K562 (cell line): Measurements from ENCODE around the gene IMMP2L. TPM values are rescaled to one million over a fixed set of nuclear protein-coding genes. Genes with fewer than 3 reads are reported as not detected.

Experiments used
- ATAC-seq: fragments of 200-7000 bp; cut with Tn5 transposase; 3 replicates; pipeline ENCODE4 v1.9.1; 2020; ENCODE audit warnings: moderate library complexity
- BruUV-seq: library from RNA; stranded (reverse); fragments of 400-500 nt; replicated peaks from 2 replicates; lab custom pipeline; 2021; lab: Mats Ljungman, UMichigan
- CTCF ChIA-PET: fragments of 300-600 bp; formaldehyde crosslinking; extraction: SDS; loops from one replicate; lab custom pipeline; 2021; ENCODE audit warnings: low intra/inter-chr PET ratio; lab: Yijun Ruan, JAX
- POLR2A ChIA-PET: fragments of 300-600, 350-650 bp; sonication (Branson Sonifier 250); formaldehyde crosslinking; extraction: SDS; loops from one replicate; lab custom pipeline; 2021; ENCODE audit warnings: antibody characterized with exemption, inconsistent platforms; lab: Yijun Ruan, JAX
- DNase-seq, 4 experiments: peaks; one replicate each; pipeline versions ENCODE4 v3.0.0 to v3.0.0-alpha.2; 2011 to 2018; ENCODE audit warnings: low spot score in 3 of 4, mixed read lengths in 3 of 4; ENCODE audit errors: extremely low read depth in 1 of 4
- FAIRE-seq: peaks from 2 replicates; lab custom pipeline; 2011; peaks lifted over from hg19 to GRCh38; lab: Jason Lieb, UNC
- H2AFZ ChIP-seq: 2 replicates; pipeline ENCODE4 v1.6.0; 2011; ENCODE audit warnings: low read depth, low read length, control low read depth, inconsistent platforms
- H3K27ac ChIP-seq: fragments of 200-600 bp; 3 replicates; pipeline ENCODE4 v1.8.0; 2011; ENCODE audit warnings: low read depth, mild to moderate bottlenecking, control low read depth, inconsistent platforms, low read length, moderate library complexity, mixed read lengths; ENCODE audit errors: extremely low read depth
- H3K27me3 ChIP-seq, 2 experiments: fragments of 300-600 bp in 1 of 2; 2 replicates in 1 of 2; 3 replicates in 1 of 2; pipeline versions ENCODE4 v1.6.0 to v1.8.0; 2011; ENCODE audit warnings: inconsistent platforms in 2 of 2, low read length in 2 of 2, mild to moderate bottlenecking in 1 of 2, mixed read lengths in 1 of 2, moderate library complexity in 1 of 2; ENCODE audit not compliant: control insufficient read depth in 2 of 2, insufficient read depth in 2 of 2
- H3K36me3 ChIP-seq: fragments of 300-600 bp; 3 replicates; pipeline ENCODE4 v1.8.0; 2011; ENCODE audit warnings: mild to moderate bottlenecking, low read length, inconsistent platforms; ENCODE audit not compliant: control insufficient read depth, insufficient read depth
- H3K4me1 ChIP-seq, 2 experiments: fragments of 200-600 bp in 1 of 2; replicated peaks in 1 of 2; 2 replicates in 1 of 2; 3 replicates in 1 of 2; pipeline versions ENCODE4 v1.5.1 to v1.8.0; 2011; ENCODE audit warnings: inconsistent platforms in 2 of 2, low read length in 2 of 2, mild to moderate bottlenecking in 1 of 2, mixed read lengths in 1 of 2, moderate library complexity in 1 of 2; ENCODE audit not compliant: control insufficient read depth in 2 of 2, insufficient read depth in 2 of 2
- H3K4me2 ChIP-seq: 2 replicates; pipeline ENCODE4 v1.6.1; 2011; ENCODE audit warnings: low read length, control low read depth, inconsistent platforms, mixed read lengths; ENCODE audit not compliant: insufficient read depth
- H3K4me3 ChIP-seq: fragments of 200-600 bp; sonication (generic), shearing (Covaris generic); 2 replicates; pipeline ENCODE4 v1.5.1; 2016; ENCODE audit warnings: control low read depth, inconsistent platforms
- H3K79me2 ChIP-seq: fragments of 200-600 bp; 3 replicates; pipeline ENCODE4 v1.8.0; 2011; ENCODE audit warnings: low read length, inconsistent platforms; ENCODE audit not compliant: control insufficient read depth, insufficient read depth
- H3K9ac ChIP-seq, 2 experiments: 2 replicates each; pipeline versions ENCODE4 v1.6.0 to v1.6.1; 2011; ENCODE audit warnings: low read depth in 2 of 2, low read length in 2 of 2, control low read depth in 1 of 2, inconsistent platforms in 1 of 2, mild to moderate bottlenecking in 1 of 2, mixed read lengths in 1 of 2; ENCODE audit not compliant: insufficient read depth in 1 of 2
- H3K9me1 ChIP-seq: one replicate; pipeline ENCODE4 v1.6.0; 2011; ENCODE audit warnings: inconsistent platforms, mild to moderate bottlenecking, low read length, moderate library complexity; ENCODE audit not compliant: control insufficient read depth, insufficient read depth
- H3K9me3 ChIP-seq: replicated peaks from 2 replicates; pipeline ENCODE4 v1.5.1; 2011; ENCODE audit warnings: low read depth, low read length, inconsistent platforms; ENCODE audit not compliant: control insufficient read depth, insufficient read depth
- H4K20me1 ChIP-seq: replicated peaks from 2 replicates; pipeline ENCODE4 v1.6.1; 2011; ENCODE audit warnings: low read length, inconsistent platforms, mixed read lengths; ENCODE audit not compliant: control insufficient read depth, insufficient read depth
- ELF1 ChIP-seq: fragments of 200-800 bp; sonication (Bioruptor generic); IDR thresholded peaks from 2 replicates; pipeline ENCODE4 v1.6.1; 2016; ENCODE audit warnings: missing genetic modification characterization, missing compliant biosample characterization
- FOXA1 ChIP-seq: fragments of 450-650 bp; IDR thresholded peaks from 2 replicates; pipeline ENCODE4 v1.6.1; 2016; ENCODE audit warnings: mild to moderate bottlenecking, borderline replicate concordance
- MEF2D ChIP-seq: conservative IDR thresholded peaks from 2 replicates; pipeline ENCODE4 v1.6.1; 2016; ENCODE audit warnings: low read depth, missing genetic modification characterization, missing compliant biosample characterization
- SLC30A9 ChIP-seq: fragments of 250-450 bp; sonication (Bioruptor Pico); IDR thresholded peaks from 2 replicates; pipeline ENCODE4 v1.8.0; 2022; ENCODE audit warnings: mild to moderate bottlenecking, moderate library complexity
- SREBF2 ChIP-seq: sonication (generic); formaldehyde crosslinking; IDR thresholded peaks from 2 replicates; pipeline ENCODE4 v1.4.0; 2020; ENCODE audit warnings: mild to moderate bottlenecking, missing genetic modification reagents
- TAL1 ChIP-seq: fragments of 450-650 bp; IDR thresholded peaks from 2 replicates; pipeline ENCODE4 v1.6.1; 2016; ENCODE audit warnings: mild to moderate bottlenecking
- TEAD2 ChIP-seq: fragments of 450-650 bp; IDR thresholded peaks from 2 replicates; pipeline ENCODE4 v1.6.1; 2016; ENCODE audit warnings: missing genetic modification characterization, control low read depth, missing compliant biosample characterization
- TEAD4 ChIP-seq, 2 experiments: sonication (generic) in 1 of 2; formaldehyde crosslinking in 1 of 2; IDR thresholded peaks; 2 replicates each; pipeline versions ENCODE4 v1.6.1 to v1.8.0; 2012 to 2022; ENCODE audit warnings: borderline replicate concordance in 1 of 2, inconsistent platforms in 1 of 2, low read length in 1 of 2, mild to moderate bottlenecking in 1 of 2, missing genetic modification reagents in 1 of 2
- ZNF324 ChIP-seq: fragments of 250-450 bp; sonication (Bioruptor Pico); IDR thresholded peaks from 2 replicates; pipeline ENCODE4 v1.4.0; 2020; ENCODE audit warnings: mild to moderate bottlenecking
- WGBS: fragments of 100-300 bp; shearing (Covaris generic); methylation state at CpG from one replicate; pipeline ENCODE4 v1.1.6; 2016; ENCODE audit warnings: low coverage, mixed read lengths; ENCODE audit not compliant: insufficient coverage; ENCODE audit errors: missing lambda C conversion rate; 5-methylcytosine and 5-hydroxymethylcytosine counted together
- in situ Hi-C: fragments of 300-500 bp; cut with MboI; formaldehyde crosslinking; loops from 4 replicates; pipeline ENCODE4 v1.15.0; 2018; ENCODE audit warnings: inconsistent platforms, mixed read lengths
- intact Hi-C: fragments of 100-400 bp; cut with micrococcal nuclease; formaldehyde crosslinking; loops from 2 replicates; pipeline ENCODE4 v1.14.2; 2022
- polyA plus RNA-seq, 8 experiments: library from polyadenylated mRNA; depleted of rRNA in 4 of 8; stranded (reverse) in 5 of 8; unstranded in 3 of 8; fragments of >200 nt; fragmentation: Nextera tagmentation in 2 of 8; fragmentation: Illumina TruSeq in 1 of 8; extraction: Ambion mirVana in 2 of 8; extraction: Trizol in 1 of 8; gene quantifications; 2 replicates each; pipeline versions ENCODE4 v1.2.1 to v1.2.3, GENCODE V29; 2011 to 2014; ENCODE audit warnings: inconsistent platforms in 1 of 8, missing spikeins in 1 of 8
- total RNA-seq, 7 experiments: library from RNA; depleted of rRNA in 6 of 7; stranded (reverse); fragments of >200 nt in 6 of 7; fragmentation: Illumina TruSeq in 2 of 7; extraction: Trizol in 2 of 7; gene quantifications; 2 replicates each; pipeline versions ENCODE4 v1.2.1 to v1.2.3, GENCODE V29; 2011 to 2021; ENCODE audit warnings: low replicate concordance in 1 of 7
- TF ChIP-seq, protein P1 (sequence below), 2 experiments: fragments of 450-650 bp in 1 of 2; IDR thresholded peaks; 2 replicates each; pipeline ENCODE4 v1.6.1; 2011 to 2017; ENCODE audit warnings: low read depth in 2 of 2, antibody characterized with exemption in 1 of 2, borderline replicate concordance in 1 of 2, low read length in 1 of 2, mild to moderate bottlenecking in 1 of 2, mixed read lengths in 1 of 2; ENCODE audit not compliant: control insufficient read depth in 1 of 2

Gene IMMP2L
- total and polyA plus RNA-seq, 9 of the 15 experiments (the other 6 are each of a cell fraction or from before 2014, with no cell fraction given), result 29.7 to 116 (median 53.0) TPM

DNA sequence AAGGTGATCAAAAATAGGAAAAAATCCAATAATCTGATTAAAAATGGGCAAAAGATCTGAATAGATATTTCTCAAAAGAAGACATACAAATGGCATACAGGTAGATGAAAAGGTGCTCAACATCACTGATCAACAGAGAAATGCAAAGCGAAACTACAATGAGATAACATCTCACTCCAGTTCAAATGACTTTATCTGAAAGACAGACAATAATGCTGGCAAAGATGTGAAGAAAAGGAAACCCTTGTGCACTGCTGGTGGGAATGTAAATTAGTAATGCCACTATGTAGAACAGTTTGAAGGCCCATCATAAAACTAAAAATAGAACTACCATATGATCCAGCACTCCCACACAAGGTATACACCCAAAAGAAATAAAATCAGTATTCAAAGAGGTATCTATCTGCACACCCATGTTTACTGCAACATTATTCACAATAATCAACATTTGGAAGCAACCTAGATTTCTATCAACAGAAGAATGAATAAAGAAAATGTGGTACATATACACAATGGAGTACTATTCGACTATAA lies 386.3 kb downstream of the IMMP2L start:
- intact Hi-C loops, result no loop called here
- CTCF ChIA-PET, result no interaction called here
- H3K4me1 ChIP-seq, result peaks cover 0 to 11% of the 10 kb centered on the region in 2 experiments; a peak in 3 of 5 replicates
- WGBS, result 60% methylated on average over 2 of the region's 2 CpGs
- H4K20me1 ChIP-seq, result no peaks in the 10 kb centered on the region
- H3K9ac ChIP-seq, result no peak overlapping the region
- no peaks in the 10 kb centered on the region for H3K9me3 ChIP-seq
- TF ChIP-seq MEF2D (tag) (0 out of 2 replicates have a peak, but pooled peaks have one; percentile 24), SLC30A9 (CRISPR knock-in tag) (no peak), ELF1 (tag) (no peak), TEAD2 (tag) (no peak), TAL1 (no peak)
- TF ChIP-seq, all 486 proteins: peak for 1
- H3K4me3 ChIP-seq, result no peak overlapping the region
- H3K36me3 ChIP-seq, result no peaks in the 10 kb centered on the region
- FAIRE-seq (no peak), DNase-seq (no peak), ATAC-seq (no peak)
- no peak overlapping the region for H3K27ac ChIP-seq
- H2AFZ ChIP-seq, result no peak overlapping the region
- no peaks in the 10 kb centered on the region; the same call in 2 of the 3 replicates for H3K79me2 ChIP-seq
- H3K27me3 ChIP-seq, result no peaks in the 10 kb centered on the region
- BruUV-seq, result no TSS peak
- POLR2A ChIA-PET, result no interaction called here
- H3K9me1 ChIP-seq, result no peaks in the 10 kb centered on the region
- no peak overlapping the region for H3K4me2 ChIP-seq
- in situ Hi-C loops, result no loop called here

DNA sequence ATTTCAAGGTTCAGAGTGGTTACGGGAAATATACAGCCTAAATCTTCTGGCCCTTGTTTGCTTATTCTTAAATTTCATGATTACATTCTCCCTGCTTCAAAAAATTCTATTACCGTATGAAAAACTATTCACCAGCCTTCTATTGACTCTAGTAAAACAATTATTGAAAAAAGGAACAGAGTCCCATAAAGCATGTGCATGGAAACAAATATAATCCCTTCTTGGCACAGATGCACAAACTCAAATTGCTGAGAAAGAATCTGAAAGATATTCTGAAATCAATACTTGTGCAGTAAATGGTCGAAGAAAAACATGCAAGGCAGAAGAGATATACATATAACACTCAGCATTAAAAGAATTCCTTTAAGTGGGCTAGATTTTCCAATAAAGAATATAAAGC lies 387.8 kb downstream of the IMMP2L start:
- intact Hi-C loops, result no loop called here
- no TSS peak for BruUV-seq
- CTCF ChIA-PET, result no interaction called here
- H3K4me1 ChIP-seq, result peaks cover 0 to 11% of the 10 kb centered on the region in 2 experiments; a peak in 3 of 5 replicates
- H3K9me1 ChIP-seq, result no peaks in the 10 kb centered on the region
- no peaks in the 10 kb centered on the region; the same call in 2 of the 3 replicates for H3K79me2 ChIP-seq
- ATAC-seq, result no peak
- no peak overlapping the region for H3K9ac ChIP-seq
- no peak overlapping the region for H2AFZ ChIP-seq
- POLR2A ChIA-PET, result no interaction called here
- no peaks in the 10 kb centered on the region for H3K9me3 ChIP-seq
- H4K20me1 ChIP-seq, result no peaks in the 10 kb centered on the region
- WGBS, result 78% methylated on average over 3 of the region's 3 CpGs
- no peak overlapping the region for H3K4me2 ChIP-seq
- no peak overlapping the region for H3K27ac ChIP-seq
- no peaks in the 10 kb centered on the region for H3K36me3 ChIP-seq
- in situ Hi-C loops, result no loop called here
- no peak for TF ChIP-seq FOXA1
- TF ChIP-seq SREBF2 (CRISPR knock-in tag), result no peak
- no peak for TF ChIP-seq ZNF324 (CRISPR knock-in tag)
- no peak for TF ChIP-seq TEAD4 (IDR thresholded peaks at IDR 0.05; ENCODE audit: low read length)
- TF ChIP-seq TEAD4 (CRISPR knock-in tag; IDR thresholded peaks at IDR 0.05; ENCODE audit: borderline replicate concordance), result no peak
- TF ChIP-seq, protein P1, sequence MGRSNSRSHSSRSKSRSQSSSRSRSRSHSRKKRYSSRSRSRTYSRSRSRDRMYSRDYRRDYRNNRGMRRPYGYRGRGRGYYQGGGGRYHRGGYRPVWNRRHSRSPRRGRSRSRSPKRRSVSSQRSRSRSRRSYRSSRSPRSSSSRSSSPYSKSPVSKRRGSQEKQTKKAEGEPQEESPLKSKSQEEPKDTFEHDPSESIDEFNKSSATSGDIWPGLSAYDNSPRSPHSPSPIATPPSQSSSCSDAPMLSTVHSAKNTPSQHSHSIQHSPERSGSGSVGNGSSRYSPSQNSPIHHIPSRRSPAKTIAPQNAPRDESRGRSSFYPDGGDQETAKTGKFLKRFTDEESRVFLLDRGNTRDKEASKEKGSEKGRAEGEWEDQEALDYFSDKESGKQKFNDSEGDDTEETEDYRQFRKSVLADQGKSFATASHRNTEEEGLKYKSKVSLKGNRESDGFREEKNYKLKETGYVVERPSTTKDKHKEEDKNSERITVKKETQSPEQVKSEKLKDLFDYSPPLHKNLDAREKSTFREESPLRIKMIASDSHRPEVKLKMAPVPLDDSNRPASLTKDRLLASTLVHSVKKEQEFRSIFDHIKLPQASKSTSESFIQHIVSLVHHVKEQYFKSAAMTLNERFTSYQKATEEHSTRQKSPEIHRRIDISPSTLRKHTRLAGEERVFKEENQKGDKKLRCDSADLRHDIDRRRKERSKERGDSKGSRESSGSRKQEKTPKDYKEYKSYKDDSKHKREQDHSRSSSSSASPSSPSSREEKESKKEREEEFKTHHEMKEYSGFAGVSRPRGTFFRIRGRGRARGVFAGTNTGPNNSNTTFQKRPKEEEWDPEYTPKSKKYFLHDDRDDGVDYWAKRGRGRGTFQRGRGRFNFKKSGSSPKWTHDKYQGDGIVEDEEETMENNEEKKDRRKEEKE (IDR thresholded peaks at IDR 0.05; ENCODE audit: borderline replicate concordance in 1 of 2, control insufficient read depth in 1 of 2, low read depth in 2 of 2, low read length in 1 of 2), result no peak
- no peaks in the 10 kb centered on the region for H3K27me3 ChIP-seq
- no peak overlapping the region for H3K4me3 ChIP-seq
- DNase-seq, result no peak
- FAIRE-seq, result no peak
